Measurements from ENCODE around the gene TMEM138.
"Not testable (repeated sequence)": the region's sequence is repeated elsewhere in the genome, so short reads cannot be mapped to it uniquely, and the experiment has no call there.

Gene TMEM138

DNA sequence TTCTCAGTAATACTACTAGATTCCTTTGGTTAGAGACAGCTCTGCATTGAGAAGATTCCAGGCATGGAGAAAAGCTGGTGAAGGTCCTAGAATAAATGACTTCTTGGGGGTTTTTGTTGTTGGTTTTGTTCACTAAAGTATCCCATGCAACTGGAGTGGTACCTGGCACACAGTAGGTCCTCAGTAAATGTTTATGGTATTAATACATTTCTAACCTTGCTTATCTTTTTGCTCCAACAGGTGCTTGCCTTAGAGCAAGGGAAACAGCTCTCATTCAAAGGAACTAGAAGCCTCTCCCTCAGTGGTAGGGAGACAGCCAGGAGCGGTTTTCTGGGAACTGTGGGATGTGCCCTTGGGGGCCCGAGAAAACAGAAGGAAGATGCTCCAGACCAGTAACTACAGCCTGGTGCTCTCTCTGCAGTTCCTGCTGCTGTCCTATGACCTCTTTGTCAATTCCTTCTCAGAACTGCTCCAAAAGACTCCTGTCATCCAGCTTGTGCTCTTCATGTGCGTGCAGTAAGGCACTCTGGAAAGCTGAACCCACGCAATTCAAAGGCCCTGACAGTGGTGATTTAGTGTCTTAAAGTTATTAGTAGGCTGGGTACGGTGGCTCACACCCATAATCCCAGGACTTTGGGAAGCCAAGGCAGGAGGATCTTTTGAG lies 2.0 kb downstream of the TMEM138 start:
- H3K36me3 ChIP-seq (replicated peaks) = peaks cover 61% of the 10 kb centered on the region
- no peak overlapping the region for H3K4me3 ChIP-seq

DNA sequence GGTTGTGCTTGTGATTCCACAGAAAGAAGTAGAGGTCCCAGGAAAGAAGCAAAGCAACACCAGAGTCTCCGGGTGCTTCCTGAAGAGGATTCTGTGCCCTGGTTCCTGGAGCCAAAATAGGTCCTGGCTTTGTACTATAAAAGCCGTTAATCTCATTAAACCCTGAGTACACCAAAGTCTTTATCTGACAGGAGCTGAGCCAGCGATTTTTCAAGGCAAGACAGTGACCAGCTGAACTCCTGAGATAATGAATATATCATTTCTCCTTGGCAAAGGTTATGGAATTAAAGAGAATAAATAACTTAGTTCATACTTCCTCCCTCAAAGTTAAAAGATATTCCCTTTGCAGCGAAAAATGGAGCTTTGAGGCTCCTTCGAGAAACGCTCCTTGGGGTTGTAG lies 5.2 kb downstream of the TMEM138 start:
- no peak for DNase-seq (ENCODE audit: low spot score in 2 of 2)
- Histone ChIP-seq H3K4me3 (no peak overlapping the region), H3K9me3 (no peaks in the 10 kb centered on the region), H3K4me1 (peaks cover 8% of the 10 kb centered on the region), H3K36me3 (replicated peaks) (peaks cover 84% of the 10 kb centered on the region), H3K27me3 (ENCODE audit: low read depth) (no peaks in the 10 kb centered on the region)
- in situ Hi-C loops (cut with MboI; ENCODE audit: low sequenced_read_pairs) = no loop called here

More for the DNA sequence above, 2.0 kb downstream of the TMEM138 start:
- DNase-seq (ENCODE audit: low spot score in 2 of 2) = no peak
- Histone ChIP-seq H3K9me3 (no peaks in the 10 kb centered on the region), H3K4me1 (peaks cover 10% of the 10 kb centered on the region), H3K27me3 (ENCODE audit: low read depth) (no peaks in the 10 kb centered on the region)
- in situ Hi-C loops (cut with MboI; ENCODE audit: low sequenced_read_pairs) = no loop called here

DNA sequence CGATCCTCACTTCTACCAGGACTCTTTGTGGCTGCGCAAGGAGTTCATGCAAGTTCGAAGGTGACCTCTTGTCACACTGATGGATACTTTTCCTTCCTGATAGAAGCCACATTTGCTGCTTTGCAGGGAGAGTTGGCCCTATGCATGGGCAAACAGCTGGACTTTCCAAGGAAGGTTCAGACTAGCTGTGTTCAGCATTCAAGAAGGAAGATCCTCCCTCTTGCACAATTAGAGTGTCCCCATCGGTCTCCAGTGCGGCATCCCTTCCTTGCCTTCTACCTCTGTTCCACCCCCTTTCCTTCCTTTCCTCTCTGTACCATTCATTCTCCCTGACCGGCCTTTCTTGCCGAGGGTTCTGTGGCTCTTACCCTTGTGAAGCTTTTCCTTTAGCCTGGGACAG lies 6.5 kb downstream of the TMEM138 start:
- Histone ChIP-seq H3K36me3 (replicated peaks) (peaks cover 84% of the 10 kb centered on the region), H3K4me3 (no peak overlapping the region), H3K4me1 (peaks cover 3% of the 10 kb centered on the region), H3K9me3 (peaks cover 5% of the 10 kb centered on the region), H3K27me3 (ENCODE audit: low read depth) (no peaks in the 10 kb centered on the region)
- DNase-seq (ENCODE audit: low spot score in 2 of 2) = no peak
- in situ Hi-C loops (cut with MboI; ENCODE audit: low sequenced_read_pairs) = no loop called here

DNA sequence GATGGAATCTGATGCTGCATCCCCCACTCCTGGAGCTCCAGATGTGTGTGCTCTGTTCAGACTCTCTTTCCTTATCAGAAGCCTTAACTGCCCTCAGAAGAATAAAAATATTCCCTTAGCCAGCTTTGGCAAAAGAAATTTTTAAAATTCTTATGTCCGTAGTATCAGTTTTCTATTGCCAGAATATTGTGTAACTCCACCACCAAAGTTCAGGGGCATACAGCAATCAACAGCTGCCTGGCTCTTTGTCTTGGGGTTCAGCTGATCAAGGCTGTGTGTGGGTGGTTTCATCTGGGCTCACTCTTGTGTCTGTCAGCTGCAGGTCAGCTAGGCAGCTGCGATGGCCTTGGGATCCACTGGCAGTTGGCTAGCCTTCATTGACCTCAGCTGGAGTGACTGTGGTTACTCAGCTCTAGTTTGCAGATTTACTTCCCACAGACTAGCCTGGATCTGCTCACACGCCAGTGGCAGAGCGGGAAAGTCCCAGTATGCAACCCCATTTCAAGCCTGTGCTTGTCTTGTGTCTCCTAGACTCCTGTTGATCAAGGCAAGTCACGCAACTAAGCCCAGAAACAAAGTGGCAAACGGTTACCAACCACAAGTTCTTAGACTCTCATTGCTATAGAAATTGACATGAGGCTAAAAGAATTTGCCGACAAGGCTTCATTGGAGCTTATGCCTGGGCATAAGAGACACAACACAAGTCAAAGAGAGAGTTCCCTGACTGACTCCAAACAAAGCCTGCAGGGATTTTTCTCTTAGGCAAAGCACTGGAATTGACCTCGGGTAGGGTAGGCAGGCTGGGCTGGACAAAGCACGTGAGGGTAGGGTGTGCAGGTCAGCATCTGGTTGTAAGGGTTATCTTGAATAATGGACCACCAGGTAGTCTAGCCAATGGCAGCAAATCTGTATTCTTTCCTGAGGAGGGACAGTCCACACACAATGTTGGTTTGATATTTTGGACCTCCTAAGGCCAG lies 7.5 kb downstream of the TMEM138 start:
- H3K27me3 ChIP-seq (ENCODE audit: low read depth) = no peaks in the 10 kb centered on the region
- H3K4me3 ChIP-seq = no peak overlapping the region
- peaks cover 5% of the 10 kb centered on the region for H3K9me3 ChIP-seq
- in situ Hi-C loops (cut with MboI; ENCODE audit: low sequenced_read_pairs) = no loop called here
- no peaks in the 10 kb centered on the region for H3K4me1 ChIP-seq
- DNase-seq (ENCODE audit: low spot score in 2 of 2) = no peak
- H3K36me3 ChIP-seq (replicated peaks) = peaks cover 78% of the 10 kb centered on the region

GRCh38 chr11:61370349-61371005 lies 8.3 kb downstream of the TMEM138 start:
- no peaks in the 10 kb centered on the region for H3K27me3 ChIP-seq (ENCODE audit: low read depth)
- H3K4me1 ChIP-seq = no peaks in the 10 kb centered on the region
- no peak overlapping the region for H3K4me3 ChIP-seq
- DNase-seq (ENCODE audit: low spot score in 2 of 2) = no peak
- H3K9me3 ChIP-seq = peaks cover 5% of the 10 kb centered on the region
- H3K36me3 ChIP-seq (replicated peaks) = peaks cover 70% of the 10 kb centered on the region
- in situ Hi-C loops (cut with MboI; ENCODE audit: low sequenced_read_pairs) = no loop called here

DNA sequence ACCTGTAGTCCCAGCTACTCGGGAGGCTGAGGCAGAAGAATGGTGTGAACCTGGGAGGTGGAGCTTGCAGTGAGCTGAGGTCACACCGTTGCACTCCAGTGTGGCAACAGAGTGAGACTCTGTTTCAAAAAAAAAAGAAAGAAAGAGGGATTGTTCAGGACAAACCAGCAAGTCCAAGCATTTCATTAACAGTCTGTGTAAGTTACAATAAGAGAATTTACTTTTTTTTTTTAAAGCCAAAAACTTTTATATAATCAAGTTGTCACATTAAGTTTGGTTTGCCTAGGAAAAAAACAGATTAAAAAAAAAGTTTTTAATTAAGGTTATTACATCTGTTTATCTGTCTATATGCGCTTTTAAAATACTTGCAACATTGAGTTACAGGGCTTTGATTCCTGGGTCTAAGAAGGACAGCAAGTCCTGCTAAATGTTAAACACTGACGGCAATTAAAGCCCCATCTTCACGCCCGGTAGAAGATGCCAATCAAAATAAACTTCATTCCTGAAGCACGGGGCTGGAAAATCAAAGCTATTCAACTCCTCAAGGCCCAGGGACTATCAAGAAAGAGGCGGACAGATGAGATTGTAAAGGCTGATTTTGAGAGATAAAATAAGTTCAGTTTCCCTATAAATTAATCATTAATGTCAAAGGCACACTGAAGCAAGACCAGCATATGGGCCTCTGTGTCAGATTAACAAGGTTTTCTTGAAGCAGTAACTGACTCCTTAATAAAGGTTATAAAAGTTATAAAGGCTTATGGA lies 10.7 kb downstream of the TMEM138 start:
- H3K36me3 ChIP-seq (replicated peaks) = peaks cover 47% of the 10 kb centered on the region
- peaks cover 5% of the 10 kb centered on the region for H3K9me3 ChIP-seq
- H3K27me3 ChIP-seq (ENCODE audit: low read depth) = no peaks in the 10 kb centered on the region
- in situ Hi-C loops (cut with MboI; ENCODE audit: low sequenced_read_pairs) = no loop called here
- H3K4me3 ChIP-seq = no peak overlapping the region
- H3K4me1 ChIP-seq = no peaks in the 10 kb centered on the region
- DNase-seq (ENCODE audit: low spot score in 2 of 2) = no peak

DNA sequence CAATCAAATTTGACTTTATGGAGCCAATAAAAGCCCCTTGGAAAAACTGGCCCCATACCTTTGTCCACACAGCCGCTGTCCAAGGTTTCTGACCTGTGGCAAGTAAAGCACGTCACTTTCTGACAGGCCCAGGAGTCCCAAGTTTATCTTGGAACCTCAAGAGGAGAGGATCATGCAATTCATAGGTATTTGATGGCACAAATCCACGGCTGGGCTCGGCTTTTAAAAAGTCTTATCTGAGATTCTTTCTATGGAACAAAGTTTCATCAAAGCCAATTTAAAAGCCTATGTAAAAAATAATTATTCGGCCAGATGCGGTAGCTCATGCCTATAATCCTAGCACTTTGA lies 13.6 kb downstream of the TMEM138 start:
- in situ Hi-C loops (cut with MboI; ENCODE audit: low sequenced_read_pairs) = no loop called here

DNA sequence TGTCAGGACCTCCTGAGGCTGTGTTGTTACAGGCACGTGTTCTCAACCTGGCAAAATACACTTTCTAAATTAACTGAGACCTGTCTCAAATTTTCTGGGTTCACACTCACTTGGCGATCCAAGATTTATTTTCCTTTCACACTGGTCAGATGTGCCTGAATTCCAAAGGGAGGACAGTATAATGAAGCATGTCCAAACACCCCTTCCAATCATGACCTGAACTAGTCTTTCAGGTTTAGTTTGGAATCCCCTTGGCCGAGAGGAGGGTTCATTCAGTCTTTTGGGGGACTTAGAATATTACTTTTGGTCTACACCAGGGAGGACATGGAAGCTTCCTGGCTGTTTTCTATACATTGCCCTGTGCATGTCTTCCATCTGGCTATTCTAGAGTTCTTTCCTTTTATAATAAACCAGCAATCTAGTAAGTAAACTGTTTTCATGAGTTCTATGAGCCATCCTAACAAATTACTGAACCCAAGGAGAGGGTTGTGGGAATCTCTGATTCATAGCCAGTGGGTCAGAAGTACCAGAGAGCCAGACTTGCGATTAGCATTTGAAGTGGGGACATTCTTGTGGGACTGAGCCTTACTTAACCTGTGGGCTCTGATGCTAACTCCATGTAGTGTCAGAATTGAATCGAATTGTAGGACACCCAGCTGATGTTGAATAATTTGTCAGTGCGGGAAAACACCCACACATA lies 15.4 kb downstream of the TMEM138 start:
- Histone ChIP-seq H3K4me1 (no peaks in the 10 kb centered on the region), H3K27me3 (ENCODE audit: low read depth) (no peaks in the 10 kb centered on the region), H3K9me3 (peaks cover 5% of the 10 kb centered on the region), H3K4me3 (no peak overlapping the region), H3K36me3 (replicated peaks) (peaks cover 8% of the 10 kb centered on the region; the same call in 1 of the 2 replicates)
- no peak for DNase-seq (ENCODE audit: low spot score in 2 of 2)
- in situ Hi-C loops (cut with MboI; ENCODE audit: low sequenced_read_pairs) = no loop called here

More for the DNA sequence above, 13.6 kb downstream of the TMEM138 start:
- Histone ChIP-seq H3K4me1 (no peaks in the 10 kb centered on the region), H3K4me3 (no peak overlapping the region), H3K9me3 (peaks cover 5% of the 10 kb centered on the region), H3K36me3 (replicated peaks) (peaks cover 18% of the 10 kb centered on the region), H3K27me3 (ENCODE audit: low read depth) (no peaks in the 10 kb centered on the region)
- no peak for DNase-seq (ENCODE audit: low spot score in 2 of 2)

- no peak for DNase-seq (ENCODE audit: low spot score in 2 of 2)
- no peaks in the 10 kb centered on the region for H3K27me3 ChIP-seq (ENCODE audit: low read depth)
- H3K4me3 ChIP-seq = no peak overlapping the region
- in situ Hi-C loops (cut with MboI; ENCODE audit: low sequenced_read_pairs) = no loop called here
- H3K36me3 ChIP-seq (replicated peaks) = peaks cover 4% of the 10 kb centered on the region; the same call in 1 of the 2 replicates
- H3K4me1 ChIP-seq = no peaks in the 10 kb centered on the region
- H3K9me3 ChIP-seq = no peaks in the 10 kb centered on the region; the same call in 1 of the 2 replicates
These were observed 16.6 kb downstream of the TMEM138 start for GRCh38 chr11:61378713-61379313.

GRCh38 chr11:61380884-61381283 lies 18.7 kb downstream of the TMEM138 start:
- in situ Hi-C loops (cut with MboI; ENCODE audit: low sequenced_read_pairs) = no loop called here
- no peaks in the 10 kb centered on the region for H3K27me3 ChIP-seq (ENCODE audit: low read depth)
- no peak overlapping the region for H3K4me3 ChIP-seq
- no peaks in the 10 kb centered on the region for H3K9me3 ChIP-seq
- H3K36me3 ChIP-seq (replicated peaks) = no peaks in the 10 kb centered on the region; the same call in 1 of the 2 replicates
- no peak for DNase-seq (ENCODE audit: low spot score in 2 of 2)
- no peaks in the 10 kb centered on the region for H3K4me1 ChIP-seq

- in situ Hi-C loops (cut with MboI; ENCODE audit: low sequenced_read_pairs); H3K9me3 ChIP-seq; H3K4me3 ChIP-seq; H3K4me1 ChIP-seq; H3K36me3 ChIP-seq (replicated peaks); H3K27me3 ChIP-seq (ENCODE audit: low read depth); DNase-seq (ENCODE audit: low spot score in 2 of 2): not testable (repeated sequence)
These were observed 21.7 kb downstream of the TMEM138 start for GRCh38 chr11:61383859-61384258.
